OCI-LY7 (cell line): ENCODE data around the gene ZNF462. TPM values are rescaled to one million over a fixed set of nuclear protein-coding genes. Genes with fewer than 3 reads are reported as not detected.

Source experiments
- BruUV-seq: library from RNA; stranded (reverse); fragments of 400-500 nt; replicated peaks from 2 replicates; lab custom pipeline; 2021; lab: Mats Ljungman, UMichigan
- CTCF ChIA-PET: fragments of 300-600 bp; sonication (Branson Sonifier 250); formaldehyde crosslinking; loops from one replicate; lab custom pipeline; 2022; ENCODE audit warnings: antibody characterized with exemption; ENCODE audit not compliant: unreplicated experiment; lab: Charles Lee
- POLR2A ChIA-PET: fragments of 300-600 bp; sonication (Branson Sonifier 250); formaldehyde crosslinking; loops from one replicate; lab custom pipeline; 2022; ENCODE audit warnings: antibody characterized with exemption; lab: Charles Lee
- DNase-seq: peaks from one replicate; pipeline ENCODE4 v3.0.0-alpha.2; 2015; ENCODE audit warnings: low spot score
- H2AFZ ChIP-seq: fragments of 200-600 bp; sonication (generic), shearing (Covaris generic); 2 replicates; pipeline ENCODE4 v1.6.1; 2014; ENCODE audit warnings: mild to moderate bottlenecking, antibody characterized with exemption, low read length, moderate library complexity
- H3K27ac ChIP-seq: fragments of 200-600 bp; sonication (generic); 2 replicates; pipeline ENCODE4 v1.5.1; 2014; ENCODE audit warnings: mixed run types, low read depth, mild to moderate bottlenecking, moderate library complexity, low read length, inconsistent platforms; ENCODE audit not compliant: poor library complexity, severe bottlenecking
- H3K36me3 ChIP-seq: fragments of 200-600 bp; sonication (generic); 2 replicates; pipeline ENCODE4 v1.6.1; 2014; ENCODE audit warnings: mild to moderate bottlenecking, antibody characterized with exemption, low read length, moderate library complexity, mixed read lengths; ENCODE audit not compliant: insufficient read depth
- H3K4me1 ChIP-seq: fragments of 200-600 bp; sonication (generic); 2 replicates; pipeline ENCODE4 v1.5.1; 2014; ENCODE audit warnings: mild to moderate bottlenecking, low read length; ENCODE audit not compliant: insufficient read depth, poor library complexity, severe bottlenecking
- H3K4me2 ChIP-seq: fragments of 200-600 bp; sonication (generic); 2 replicates; pipeline ENCODE4 v1.6.1; 2014; ENCODE audit warnings: mild to moderate bottlenecking, low read length
- H3K4me3 ChIP-seq: fragments of 200-600 bp; sonication (generic); 2 replicates; pipeline ENCODE4 v1.5.1; 2014; ENCODE audit warnings: mild to moderate bottlenecking, low read depth, low read length; ENCODE audit not compliant: poor library complexity, severe bottlenecking
- H3K79me2 ChIP-seq: fragments of 200-600 bp; sonication (generic); 2 replicates; pipeline ENCODE4 v1.6.1; 2016; ENCODE audit warnings: low read depth, mild to moderate bottlenecking, low read length, moderate library complexity, mixed read lengths; ENCODE audit not compliant: insufficient read depth
- H3K9me2 ChIP-seq: fragments of 200-600 bp; sonication (generic); 2 replicates; pipeline ENCODE4 v1.6.1; 2016; ENCODE audit warnings: mild to moderate bottlenecking, low read length, mixed read lengths; ENCODE audit not compliant: insufficient read depth
- H3K9me3 ChIP-seq: fragments of 200-600 bp; sonication (generic); 2 replicates; pipeline ENCODE4 v1.6.1; 2014; ENCODE audit warnings: mild to moderate bottlenecking, mixed run types, low read length, mixed read lengths
- H4K20me1 ChIP-seq: fragments of 200-600 bp; sonication (generic); 2 replicates; pipeline ENCODE4 v1.6.1; 2014; ENCODE audit warnings: mild to moderate bottlenecking, antibody characterized with exemption, low read length, moderate library complexity, mixed read lengths; ENCODE audit not compliant: insufficient read depth
- EZH2phosphoT487 ChIP-seq: fragments of 200-600 bp; sonication (generic); IDR thresholded peaks from 2 replicates; pipeline ENCODE4 v1.6.1; 2018; ENCODE audit warnings: low read depth, borderline replicate concordance, mild to moderate bottlenecking, mixed run types, antibody characterized with exemption, low read length, moderate library complexity, mixed read lengths
- intact Hi-C: fragments of 100-400 bp; cut with micrococcal nuclease; formaldehyde crosslinking; loops from one replicate; pipeline ENCODE4 v1.10.0; 2022; ENCODE audit not compliant: unreplicated experiment
- total RNA-seq, 2 experiments: library from RNA; depleted of rRNA in 1 of 2; stranded (reverse); fragments of >200 nt in 1 of 2; shearing (Covaris generic) in 1 of 2; gene quantifications; 2 replicates each; pipeline ENCODE4 v1.2.3, GENCODE V29; 2014 to 2022
- TF ChIP-seq, protein P1 (sequence below): fragments of 200-600 bp; sonication (generic); conservative IDR thresholded peaks from 2 replicates; pipeline ENCODE4 v1.5.1; 2014; ENCODE audit warnings: mild to moderate bottlenecking, antibody characterized with exemption, low read length, moderate library complexity, mixed read lengths

The ZNF462 gene
- total RNA-seq, 2 experiments from 2014 or later: 0.88 to 1.1 TPM

DNA sequence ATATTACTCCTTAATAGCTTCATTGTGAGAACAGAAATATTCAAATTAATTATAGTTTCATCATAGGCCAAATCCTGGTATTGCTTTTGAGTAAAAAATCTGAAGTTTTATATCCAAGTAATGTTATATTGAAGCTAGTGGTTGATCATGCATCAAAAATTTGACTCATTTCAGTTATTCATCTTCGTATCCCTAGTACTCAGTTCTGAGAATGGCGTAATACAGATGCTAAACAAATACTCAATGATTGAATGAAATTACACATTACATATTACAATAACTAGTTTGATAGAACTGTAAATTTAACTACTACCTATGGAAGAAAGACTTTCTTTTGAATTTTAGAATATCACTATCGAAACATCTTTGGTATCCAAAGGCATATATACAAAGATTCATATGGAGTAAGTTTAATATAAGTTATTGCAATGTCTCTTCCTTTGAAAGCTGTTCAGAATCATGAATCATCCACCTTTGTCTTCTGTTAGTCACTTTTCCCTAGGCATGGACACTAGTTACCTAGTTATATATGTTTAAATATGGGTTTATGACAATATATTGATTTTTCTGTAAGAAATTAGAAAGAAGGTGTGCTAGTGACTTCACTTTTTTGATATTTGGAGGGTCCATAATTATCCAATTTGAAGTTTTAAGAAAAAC, 5.0 kb upstream of the ZNF462 start:
- Histone ChIP-seq H3K9me2 (0 out of 2 replicates have a peak, but pooled peaks cover 4% of the 10 kb centered on the region), H3K79me2 (no peaks in the 10 kb centered on the region), H3K36me3 (no peaks in the 10 kb centered on the region), H2AFZ (no peak overlapping the region), H3K4me3 (no peak overlapping the region), H3K4me2 (no peak overlapping the region), H3K4me1 (no peaks in the 10 kb centered on the region), H3K9me3 (no peaks in the 10 kb centered on the region), H3K27ac (no peak overlapping the region), H4K20me1 (no peaks in the 10 kb centered on the region)
- ChIA-PET CTCF (no interaction called here), POLR2A (no interaction called here)
- no peak for TF ChIP-seq EZH2phosphoT487
- TF ChIP-seq, protein P1, sequence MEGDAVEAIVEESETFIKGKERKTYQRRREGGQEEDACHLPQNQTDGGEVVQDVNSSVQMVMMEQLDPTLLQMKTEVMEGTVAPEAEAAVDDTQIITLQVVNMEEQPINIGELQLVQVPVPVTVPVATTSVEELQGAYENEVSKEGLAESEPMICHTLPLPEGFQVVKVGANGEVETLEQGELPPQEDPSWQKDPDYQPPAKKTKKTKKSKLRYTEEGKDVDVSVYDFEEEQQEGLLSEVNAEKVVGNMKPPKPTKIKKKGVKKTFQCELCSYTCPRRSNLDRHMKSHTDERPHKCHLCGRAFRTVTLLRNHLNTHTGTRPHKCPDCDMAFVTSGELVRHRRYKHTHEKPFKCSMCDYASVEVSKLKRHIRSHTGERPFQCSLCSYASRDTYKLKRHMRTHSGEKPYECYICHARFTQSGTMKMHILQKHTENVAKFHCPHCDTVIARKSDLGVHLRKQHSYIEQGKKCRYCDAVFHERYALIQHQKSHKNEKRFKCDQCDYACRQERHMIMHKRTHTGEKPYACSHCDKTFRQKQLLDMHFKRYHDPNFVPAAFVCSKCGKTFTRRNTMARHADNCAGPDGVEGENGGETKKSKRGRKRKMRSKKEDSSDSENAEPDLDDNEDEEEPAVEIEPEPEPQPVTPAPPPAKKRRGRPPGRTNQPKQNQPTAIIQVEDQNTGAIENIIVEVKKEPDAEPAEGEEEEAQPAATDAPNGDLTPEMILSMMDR: no peak
- intact Hi-C loops: no loop called here
- no TSS peak for BruUV-seq
- no peak for DNase-seq

DNA sequence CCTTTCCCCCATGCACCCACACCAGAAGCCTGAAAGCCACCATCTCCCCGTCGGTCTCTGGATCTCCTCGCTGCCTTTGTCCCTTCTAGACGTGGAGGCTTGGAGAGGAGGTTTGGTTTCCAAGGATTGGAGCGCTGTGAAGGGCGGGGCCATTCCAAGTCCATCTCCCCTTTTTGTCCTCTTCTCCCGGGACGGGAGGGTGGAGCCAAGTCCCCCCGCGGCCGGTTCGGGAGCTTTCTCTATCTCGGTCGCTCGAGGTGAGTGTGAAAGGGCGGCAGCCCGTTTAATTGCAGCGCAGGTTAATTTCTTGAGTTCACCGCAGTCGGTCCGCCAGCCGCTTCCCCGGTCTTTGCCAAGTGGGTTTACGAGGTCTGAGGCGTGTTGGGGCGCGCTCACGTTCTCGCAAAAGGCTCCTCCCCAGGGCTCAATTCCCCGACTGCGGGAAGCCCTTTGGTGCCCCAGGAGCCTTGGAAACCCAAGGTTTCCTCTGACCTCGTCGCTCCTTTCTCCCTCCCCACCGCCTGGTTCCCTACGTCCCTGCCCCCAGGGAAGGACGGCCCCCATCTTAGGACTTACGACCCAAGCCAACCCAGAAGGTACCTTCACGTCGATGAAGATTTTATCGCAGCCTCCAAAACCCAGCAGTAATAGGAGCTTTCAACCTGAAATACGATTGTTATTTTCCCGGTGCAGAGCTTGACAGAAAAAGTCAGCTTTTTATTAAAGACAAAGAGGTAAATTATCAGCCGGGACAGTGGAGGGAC, 2.8 kb upstream of the ZNF462 start:
- H3K9me2 ChIP-seq: 0 out of 2 replicates have a peak, but pooled peaks cover 4% of the 10 kb centered on the region
- H3K9me3 ChIP-seq: no peaks in the 10 kb centered on the region
- no peak overlapping the region for H3K4me2 ChIP-seq
- DNase-seq: no peak
- no peak overlapping the region for H2AFZ ChIP-seq
- no peaks in the 10 kb centered on the region for H4K20me1 ChIP-seq
- no TSS peak for BruUV-seq
- intact Hi-C loops: no loop called here
- POLR2A ChIA-PET: no interaction called here
- H3K36me3 ChIP-seq: no peaks in the 10 kb centered on the region
- TF ChIP-seq, protein P1: no peak
- TF ChIP-seq EZH2phosphoT487: no peak
- no peaks in the 10 kb centered on the region for H3K4me1 ChIP-seq
- no peak overlapping the region for H3K27ac ChIP-seq
- no peak overlapping the region for H3K4me3 ChIP-seq
- no peaks in the 10 kb centered on the region for H3K79me2 ChIP-seq
- CTCF ChIA-PET: no interaction called here
